Hepatocyte (in vitro differentiated cells): ENCODE measurements around the gene SLC13A5. TPM values are rescaled to one million over a fixed set of nuclear protein-coding genes. Genes with fewer than 3 reads are reported as not detected.
A peak's percentile ranks its signal among the peaks of the same experiment; 100 is the strongest.

Experiments
- DNase-seq: peaks from one replicate; pipeline ENCODE4 v3.0.0-alpha.2; 2016; ENCODE audit warnings: low spot score
- H2AFZ ChIP-seq: fragments of 200-600 bp; sonication (generic); 2 replicates; pipeline ENCODE4 v1.6.0; 2016; ENCODE audit warnings: antibody characterized with exemption, mild to moderate bottlenecking
- H3K27ac ChIP-seq: fragments of 200-600 bp; sonication (generic); 2 replicates; pipeline ENCODE4 v1.5.1; 2016; ENCODE audit warnings: mild to moderate bottlenecking
- H3K27me3 ChIP-seq: fragments of 200-600 bp; sonication (generic); 2 replicates; pipeline ENCODE4 v1.6.1; 2016
- H3K36me3 ChIP-seq: fragments of 200-600 bp; sonication (generic); replicated peaks from 2 replicates; pipeline ENCODE4 v1.5.1; 2016; ENCODE audit warnings: low read depth; ENCODE audit not compliant: insufficient read depth
- H3K4me1 ChIP-seq: fragments of 200-600 bp; sonication (generic); 2 replicates; pipeline ENCODE4 v1.5.1; 2016; ENCODE audit warnings: mild to moderate bottlenecking, moderate library complexity; ENCODE audit not compliant: insufficient read depth
- H3K4me2 ChIP-seq: fragments of 200-600 bp; sonication (generic); 2 replicates; pipeline ENCODE4 v1.6.0; 2016
- H3K4me3 ChIP-seq: fragments of 200-600 bp; sonication (generic); 2 replicates; pipeline ENCODE4 v1.5.1; 2016; ENCODE audit warnings: mild to moderate bottlenecking
- H3K79me2 ChIP-seq: fragments of 200-600 bp; sonication (generic); 2 replicates; pipeline ENCODE4 v1.6.0; 2017; ENCODE audit warnings: mild to moderate bottlenecking
- H3K9me2 ChIP-seq: fragments of 200-600 bp; sonication (generic); replicated peaks from 2 replicates; pipeline ENCODE4 v1.6.0; 2017; ENCODE audit warnings: mild to moderate bottlenecking; ENCODE audit not compliant: insufficient read depth
- H3K9me3 ChIP-seq: fragments of 200-600 bp; sonication (generic); 2 replicates; pipeline ENCODE4 v1.5.1; 2016; ENCODE audit warnings: low read depth, mild to moderate bottlenecking
- H4K20me1 ChIP-seq: fragments of 200-600 bp; sonication (generic); 2 replicates; pipeline ENCODE4 v1.6.0; 2016; ENCODE audit warnings: mild to moderate bottlenecking; ENCODE audit not compliant: insufficient read depth, poor library complexity, severe bottlenecking
- EZH2 ChIP-seq: fragments of 200-600 bp; sonication (generic); IDR thresholded peaks from 2 replicates; pipeline ENCODE4 v1.6.1; 2016; ENCODE audit warnings: antibody characterized with exemption, mild to moderate bottlenecking, borderline replicate concordance
- EZH2phosphoT487 ChIP-seq: fragments of 200-600 bp; sonication (generic); IDR thresholded peaks from one replicate; pipeline ENCODE4 v1.6.1; 2018; ENCODE audit warnings: antibody characterized with exemption, mild to moderate bottlenecking, low read depth, moderate library complexity; ENCODE audit not compliant: unreplicated experiment, severe bottlenecking
- WGBS: methylation state at CpG from one replicate; pipeline ENCODE4 v1.1.6; 2016; ENCODE audit warnings: low lambda C conversion rate; ENCODE audit errors: missing lambda C conversion rate; 5-methylcytosine and 5-hydroxymethylcytosine counted together
- polyA plus RNA-seq: library from polyadenylated mRNA; unstranded; fragments of >200 nt; fragmentation: Nextera tagmentation; extraction: Ambion mirVana; gene quantifications from 2 replicates; pipeline ENCODE4 v1.2.1, GENCODE V29; 2016
- total RNA-seq: library from RNA; depleted of rRNA; stranded (reverse); fragments of >200 nt; gene quantifications from 2 replicates; pipeline ENCODE4 v1.2.3, GENCODE V29; 2014
- TF ChIP-seq, protein P1 (sequence below): fragments of 200-600 bp; sonication (generic); IDR thresholded peaks from 2 replicates; pipeline ENCODE4 v1.5.1; 2016; ENCODE audit warnings: antibody characterized with exemption, mild to moderate bottlenecking; ENCODE audit not compliant: poor library complexity

SLC13A5 gene
- total and polyA plus RNA-seq, 2 experiments from 2014 or later: 7.3 to 18.5 TPM

DNA sequence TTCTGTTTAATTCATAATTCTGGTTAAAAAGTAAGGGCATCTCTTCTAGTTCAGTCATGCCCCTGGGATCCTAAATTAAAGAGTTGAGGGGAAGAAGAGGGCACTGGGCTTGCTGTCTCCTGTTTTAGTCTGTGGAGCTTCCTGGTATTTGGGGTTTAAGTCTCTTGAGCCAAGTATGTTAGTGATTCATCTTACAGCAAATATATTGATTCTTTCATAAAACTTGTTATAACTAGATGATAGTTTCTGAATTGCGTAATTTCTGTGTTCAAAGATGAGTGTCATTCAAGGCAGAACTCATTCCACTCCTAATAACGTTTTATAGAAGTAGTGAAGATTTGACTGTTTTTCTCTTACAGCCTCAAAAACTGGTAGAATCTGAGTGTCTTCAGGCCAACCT lies 70.6 kb downstream of the SLC13A5 start:
- H3K79me2 ChIP-seq: peaks cover 79% of the 10 kb centered on the region
- TF ChIP-seq, protein P1, sequence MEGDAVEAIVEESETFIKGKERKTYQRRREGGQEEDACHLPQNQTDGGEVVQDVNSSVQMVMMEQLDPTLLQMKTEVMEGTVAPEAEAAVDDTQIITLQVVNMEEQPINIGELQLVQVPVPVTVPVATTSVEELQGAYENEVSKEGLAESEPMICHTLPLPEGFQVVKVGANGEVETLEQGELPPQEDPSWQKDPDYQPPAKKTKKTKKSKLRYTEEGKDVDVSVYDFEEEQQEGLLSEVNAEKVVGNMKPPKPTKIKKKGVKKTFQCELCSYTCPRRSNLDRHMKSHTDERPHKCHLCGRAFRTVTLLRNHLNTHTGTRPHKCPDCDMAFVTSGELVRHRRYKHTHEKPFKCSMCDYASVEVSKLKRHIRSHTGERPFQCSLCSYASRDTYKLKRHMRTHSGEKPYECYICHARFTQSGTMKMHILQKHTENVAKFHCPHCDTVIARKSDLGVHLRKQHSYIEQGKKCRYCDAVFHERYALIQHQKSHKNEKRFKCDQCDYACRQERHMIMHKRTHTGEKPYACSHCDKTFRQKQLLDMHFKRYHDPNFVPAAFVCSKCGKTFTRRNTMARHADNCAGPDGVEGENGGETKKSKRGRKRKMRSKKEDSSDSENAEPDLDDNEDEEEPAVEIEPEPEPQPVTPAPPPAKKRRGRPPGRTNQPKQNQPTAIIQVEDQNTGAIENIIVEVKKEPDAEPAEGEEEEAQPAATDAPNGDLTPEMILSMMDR: no peak
- TF ChIP-seq EZH2phosphoT487 (no peak), EZH2 (no peak)
- 91% methylated on average over 2 of the region's 2 CpGs for WGBS
- H2AFZ ChIP-seq: no peak overlapping the region
- H3K4me3 ChIP-seq: no peak overlapping the region
- H3K36me3 ChIP-seq: no peaks in the 10 kb centered on the region
- H3K4me1 ChIP-seq: peaks cover 7% of the 10 kb centered on the region
- peak overlapping the region; percentile 99 for H3K4me2 ChIP-seq
- no peaks in the 10 kb centered on the region for H4K20me1 ChIP-seq
- no peaks in the 10 kb centered on the region for H3K9me3 ChIP-seq
- no peak for DNase-seq
- H3K9me2 ChIP-seq: no peaks in the 10 kb centered on the region
- H3K27ac ChIP-seq: peak overlapping the region; percentile 97
- no peaks in the 10 kb centered on the region for H3K27me3 ChIP-seq

DNA sequence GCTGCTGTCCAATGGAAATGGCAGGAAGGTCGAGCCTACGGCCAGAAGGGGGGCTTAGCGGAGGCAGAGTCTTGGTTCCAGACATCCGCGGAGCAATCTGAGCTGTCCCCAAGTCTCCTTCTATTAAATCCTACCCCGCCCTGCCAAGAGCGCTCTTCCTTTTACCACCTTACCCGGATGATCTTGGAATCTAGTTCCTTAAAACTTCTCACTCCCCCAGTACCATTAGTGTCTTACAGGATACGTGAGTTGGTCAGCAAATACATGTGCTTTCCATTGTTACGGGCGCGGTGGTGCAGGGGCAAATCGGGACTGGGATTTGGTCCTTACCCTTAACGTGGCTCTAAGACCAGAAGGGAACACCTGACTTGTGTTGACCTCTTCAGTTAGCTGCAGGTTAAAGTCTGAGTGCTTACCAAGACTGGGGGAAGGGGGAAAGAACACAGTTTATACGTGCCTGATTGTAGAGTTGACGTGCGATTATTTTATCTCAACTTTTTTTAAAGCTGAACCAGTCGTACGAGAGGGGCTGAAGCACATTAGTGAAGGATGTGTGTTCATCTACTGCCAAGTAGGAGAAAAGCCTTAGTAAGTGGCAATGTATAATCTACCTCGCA lies 71.8 kb downstream of the SLC13A5 start:
- no peaks in the 10 kb centered on the region for H3K27me3 ChIP-seq
- WGBS: 2% methylated on average over 20 of the region's 20 CpGs

DNA sequence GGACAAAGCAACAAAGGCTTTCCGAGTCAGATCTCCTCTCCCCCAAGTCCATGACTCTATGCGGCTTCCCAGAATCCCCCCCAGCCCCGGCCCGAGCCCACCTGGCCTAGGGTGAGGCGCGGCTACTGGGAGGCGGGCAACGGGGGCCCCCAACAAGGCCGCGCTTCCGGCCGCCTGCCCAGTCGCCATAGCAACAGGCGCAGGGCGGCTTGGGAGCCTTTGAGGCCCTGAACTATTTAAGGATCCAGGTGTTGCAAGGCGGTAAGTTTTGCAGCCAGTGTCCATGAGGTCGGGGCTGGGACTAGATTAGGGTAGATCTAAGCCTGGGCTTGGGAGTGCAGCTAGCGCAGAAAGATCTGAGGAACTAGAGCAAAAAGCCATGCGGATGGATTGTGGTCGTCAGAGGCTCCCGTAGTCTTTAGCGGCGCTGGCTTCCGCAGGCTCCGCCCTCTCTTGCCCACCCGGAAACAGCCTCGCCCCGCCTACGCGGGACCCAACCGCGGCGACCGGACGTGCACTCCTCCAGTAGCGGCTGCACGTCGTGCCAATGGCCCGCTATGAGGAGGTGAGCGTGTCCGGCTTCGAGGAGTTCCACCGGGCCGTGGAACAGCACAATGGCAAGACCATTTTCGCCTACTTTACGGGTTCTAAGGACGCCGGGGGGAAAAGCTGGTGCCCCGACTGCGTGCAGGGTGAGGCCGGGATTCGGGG lies 72.5 kb downstream of the SLC13A5 start, which contains the start of the genes KIAA0753 and TXNDC17:
TSS of gene KIAA0753 (minus strand) at position 176 of the 711 bp plus-strand sequence. CDS start 5,608 bp downstream, outside the sequence.
TSS of gene TXNDC17 (plus strand) at position 525 of the 711 bp plus-strand sequence. CDS start at position 548, 23 bp downstream.
- Histone ChIP-seq H2AFZ (peak within 1 kb of the TSS; percentile 92), H3K79me2 (peaks cover 73% of the 10 kb centered on the region), H3K9me3 (no peaks in the 10 kb centered on the region), H3K27me3 (no peaks in the 10 kb centered on the region), H4K20me1 (no peaks in the 10 kb centered on the region), H3K36me3 (no peaks in the 10 kb centered on the region), H3K4me1 (peaks cover 7% of the 10 kb centered on the region), H3K9me2 (no peaks in the 10 kb centered on the region), H3K4me2 (peak within 1 kb of the TSS; percentile 99), H3K27ac (peak within 1 kb of the TSS; percentile 97), H3K4me3 (peak within 1 kb of the TSS; percentile 83)
- peak; percentile 93 for DNase-seq
- under 1% methylated on average over 51 of the region's 52 CpGs for WGBS
- TF ChIP-seq, protein P1: no peak
- TF ChIP-seq EZH2phosphoT487: no peak
- no peak for TF ChIP-seq EZH2

More for the DNA sequence above, 71.8 kb downstream of the SLC13A5 start:
- no peaks in the 10 kb centered on the region for H3K36me3 ChIP-seq
- peak; percentile 50 for DNase-seq
- H3K9me2 ChIP-seq: no peaks in the 10 kb centered on the region
- TF ChIP-seq EZH2phosphoT487 (no peak), EZH2 (no peak)
- TF ChIP-seq, protein P1: no peak
- H3K4me1 ChIP-seq: peaks cover 7% of the 10 kb centered on the region
- H3K9me3 ChIP-seq: no peaks in the 10 kb centered on the region
- H4K20me1 ChIP-seq: no peaks in the 10 kb centered on the region
- H3K27ac ChIP-seq: peak overlapping the region; percentile 97
- peak overlapping the region; percentile 92 for H2AFZ ChIP-seq
- H3K79me2 ChIP-seq: peaks cover 77% of the 10 kb centered on the region
- peak overlapping the region; percentile 99 for H3K4me2 ChIP-seq
- peak overlapping the region; percentile 83 for H3K4me3 ChIP-seq
